PC-9 (cell line): Measurements from ENCODE around the gene HPCAL1. TPM values are rescaled to one million over a fixed set of nuclear protein-coding genes. Genes with fewer than 3 reads are reported as not detected.

Experiments used
- BruUV-seq: library from RNA; stranded (reverse); fragments of 400-500 nt; replicated peaks from 2 replicates; lab custom pipeline; 2021; lab: Mats Ljungman, UMichigan
- CTCF ChIA-PET: fragments of 300-600 bp; sonication (Branson Sonifier 250); formaldehyde crosslinking; loops from one replicate; lab custom pipeline; 2022; ENCODE audit warnings: antibody characterized with exemption; lab: Charles Lee
- POLR2A ChIA-PET: fragments of 300-600 bp; sonication (Branson Sonifier 250); formaldehyde crosslinking; loops from one replicate; lab custom pipeline; 2022; ENCODE audit warnings: antibody characterized with exemption; ENCODE audit not compliant: unreplicated experiment; lab: Charles Lee
- DNase-seq, 2 experiments: peaks; one replicate each; pipeline versions ENCODE4 v3.0.0 to v3.0.0-alpha.2; 2015 to 2022; ENCODE audit warnings: mixed read lengths in 1 of 2
- H2AFZ ChIP-seq: fragments of 200-600 bp; sonication (generic); 2 replicates; pipeline ENCODE4 v1.8.1; 2017; ENCODE audit warnings: antibody characterized with exemption
- H3F3A ChIP-seq: fragments of 200-600 bp; sonication (generic); 2 replicates; pipeline ENCODE4 v1.8.1; 2017; ENCODE audit warnings: antibody characterized with exemption, mild to moderate bottlenecking, low read depth; ENCODE audit not compliant: insufficient read depth
- H3K27ac ChIP-seq: fragments of 200-600 bp; sonication (generic); 2 replicates; pipeline ENCODE4 v1.6.1; 2016; ENCODE audit warnings: mixed run types
- H3K27me3 ChIP-seq: fragments of 200-600 bp; sonication (generic); 2 replicates; pipeline ENCODE4 v1.6.1; 2016; ENCODE audit warnings: low read depth, mixed run types; ENCODE audit not compliant: insufficient read depth
- H3K36me3 ChIP-seq: fragments of 200-600 bp; sonication (generic); 2 replicates; pipeline ENCODE4 v1.6.1; 2016; ENCODE audit warnings: low read depth, mixed run types
- H3K4me1 ChIP-seq: fragments of 200-600 bp; sonication (generic); replicated peaks from 2 replicates; pipeline ENCODE4 v1.6.1; 2016; ENCODE audit warnings: mixed run types; ENCODE audit not compliant: insufficient read depth
- H3K4me2 ChIP-seq: fragments of 200-600 bp; sonication (generic); 2 replicates; pipeline ENCODE4 v1.6.1; 2017; ENCODE audit warnings: mixed run types
- H3K4me3 ChIP-seq: fragments of 200-600 bp; sonication (generic); 2 replicates; pipeline ENCODE4 v1.6.1; 2016; ENCODE audit warnings: mixed run types
- H3K79me2 ChIP-seq: fragments of 200-600 bp; sonication (generic); 2 replicates; pipeline ENCODE4 v1.6.1; 2017; ENCODE audit warnings: low read depth, mixed run types
- H3K9me2 ChIP-seq: fragments of 200-600 bp; sonication (generic); 2 replicates; pipeline ENCODE4 v1.8.1; 2017; ENCODE audit warnings: mild to moderate bottlenecking; ENCODE audit not compliant: insufficient read depth
- H3K9me3 ChIP-seq: fragments of 200-600 bp; sonication (generic); 2 replicates; pipeline ENCODE4 v1.8.1; 2016; ENCODE audit warnings: low read depth; ENCODE audit not compliant: insufficient read depth
- H4K20me1 ChIP-seq: fragments of 200-600 bp; sonication (generic); 2 replicates; pipeline ENCODE4 v1.8.1; 2017; ENCODE audit not compliant: insufficient read depth
- EZH2 ChIP-seq: fragments of 200-600 bp; sonication (generic); IDR thresholded peaks from 2 replicates; pipeline ENCODE4 v1.8.0; 2017; ENCODE audit warnings: antibody characterized with exemption, low read depth
- intact Hi-C: fragments of 100-400 bp; cut with micrococcal nuclease; formaldehyde crosslinking; loops from one replicate; pipeline ENCODE4 v1.10.0; 2022; ENCODE audit not compliant: unreplicated experiment
- total RNA-seq: library from RNA; stranded (reverse); gene quantifications from 2 replicates; pipeline ENCODE4 v1.2.3, GENCODE V29; 2021
- TF ChIP-seq, protein P1 (sequence below): fragments of 200-600 bp; sonication (generic); conservative IDR thresholded peaks from 2 replicates; pipeline ENCODE4 v1.6.1; 2017; ENCODE audit warnings: mixed run types, antibody characterized with exemption, mild to moderate bottlenecking, moderate library complexity

The HPCAL1 gene
- total RNA-seq, 1 experiment from 2014 or later = 105 TPM

DNA sequence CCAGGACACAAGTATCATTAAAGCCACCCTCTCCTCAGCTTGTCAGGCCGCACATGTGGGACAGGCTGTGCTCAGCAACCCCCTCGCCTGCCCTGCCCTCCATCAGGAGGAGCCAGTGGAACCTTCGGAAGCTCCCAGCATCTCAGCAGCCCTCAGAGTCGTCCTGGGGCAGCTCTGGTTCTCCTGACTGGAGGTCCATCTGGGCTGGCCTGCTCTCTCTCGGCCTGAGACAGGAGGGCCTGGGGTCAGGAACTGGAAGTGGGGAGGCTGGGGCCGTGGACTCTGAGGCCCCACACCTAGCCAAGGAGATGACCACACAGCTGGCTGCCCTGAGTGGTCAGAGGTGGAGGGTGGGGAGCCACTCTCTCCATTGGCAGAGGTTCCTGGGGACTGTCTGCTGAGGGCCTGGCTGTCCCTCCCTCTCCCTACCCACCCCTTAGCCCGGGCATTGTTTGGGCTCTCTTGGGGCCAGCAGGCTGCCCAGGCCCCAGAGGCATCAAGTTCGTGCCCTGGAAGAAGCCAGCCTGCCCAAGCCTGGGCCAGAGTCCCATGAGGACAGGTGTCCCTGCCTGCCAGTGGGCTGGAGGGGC lies 122.3 kb downstream of the HPCAL1 start:
- H3K9me3 ChIP-seq = no peaks in the 10 kb centered on the region
- peaks cover 8% of the 10 kb centered on the region; the same call in 1 of the 2 replicates for H4K20me1 ChIP-seq
- no peak overlapping the region for H2AFZ ChIP-seq
- peaks cover 18% of the 10 kb centered on the region for H3K36me3 ChIP-seq
- peaks cover 21% of the 10 kb centered on the region; the same call in 1 of the 2 replicates for H3F3A ChIP-seq
- H3K4me1 ChIP-seq = no peaks in the 10 kb centered on the region
- no peak overlapping the region for H3K4me3 ChIP-seq
- no TSS peak for BruUV-seq
- H3K4me2 ChIP-seq = no peak overlapping the region
- H3K9me2 ChIP-seq = no peaks in the 10 kb centered on the region
- CTCF ChIA-PET = no interaction called here
- no peaks in the 10 kb centered on the region for H3K79me2 ChIP-seq
- no peak for DNase-seq
- no peaks in the 10 kb centered on the region for H3K27me3 ChIP-seq
- intact Hi-C loops = no loop called here
- H3K27ac ChIP-seq = no peak overlapping the region
- POLR2A ChIA-PET = no interaction called here
- TF ChIP-seq EZH2 = no peak

DNA sequence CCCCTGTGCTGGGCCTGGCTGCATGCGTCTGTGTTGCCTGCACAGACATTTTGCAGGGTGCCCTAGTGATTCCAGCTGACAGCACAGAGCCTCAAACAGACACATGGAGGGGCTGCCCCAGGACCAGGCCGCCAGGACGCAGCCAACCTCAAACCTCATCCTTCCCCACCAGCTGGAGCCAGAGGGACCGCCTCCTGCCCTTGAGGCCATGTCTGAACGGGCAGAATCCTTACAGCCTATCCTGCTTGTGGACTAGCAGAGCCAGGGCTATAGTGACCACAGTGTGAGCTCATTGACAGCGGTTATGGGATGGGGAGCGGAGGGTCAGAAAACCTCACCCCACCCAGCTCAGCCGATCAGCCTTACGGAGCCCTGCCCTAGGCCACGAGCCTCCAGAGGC lies 123.0 kb downstream of the HPCAL1 start:
- no peaks in the 10 kb centered on the region for H3K4me1 ChIP-seq
- BruUV-seq = no TSS peak
- H2AFZ ChIP-seq = no peak overlapping the region
- H4K20me1 ChIP-seq = peaks cover 8% of the 10 kb centered on the region; the same call in 1 of the 2 replicates
- H3K9me2 ChIP-seq = no peaks in the 10 kb centered on the region
- DNase-seq = no peak
- no peaks in the 10 kb centered on the region for H3K79me2 ChIP-seq
- peaks cover 18% of the 10 kb centered on the region for H3K36me3 ChIP-seq
- ChIA-PET CTCF (no interaction called here), POLR2A (no interaction called here)
- H3K9me3 ChIP-seq = no peaks in the 10 kb centered on the region
- H3K27ac ChIP-seq = no peak overlapping the region
- intact Hi-C loops = no loop called here
- no peak overlapping the region for H3K4me3 ChIP-seq
- H3K4me2 ChIP-seq = no peak overlapping the region
- no peak for TF ChIP-seq EZH2
- TF ChIP-seq, protein P1, sequence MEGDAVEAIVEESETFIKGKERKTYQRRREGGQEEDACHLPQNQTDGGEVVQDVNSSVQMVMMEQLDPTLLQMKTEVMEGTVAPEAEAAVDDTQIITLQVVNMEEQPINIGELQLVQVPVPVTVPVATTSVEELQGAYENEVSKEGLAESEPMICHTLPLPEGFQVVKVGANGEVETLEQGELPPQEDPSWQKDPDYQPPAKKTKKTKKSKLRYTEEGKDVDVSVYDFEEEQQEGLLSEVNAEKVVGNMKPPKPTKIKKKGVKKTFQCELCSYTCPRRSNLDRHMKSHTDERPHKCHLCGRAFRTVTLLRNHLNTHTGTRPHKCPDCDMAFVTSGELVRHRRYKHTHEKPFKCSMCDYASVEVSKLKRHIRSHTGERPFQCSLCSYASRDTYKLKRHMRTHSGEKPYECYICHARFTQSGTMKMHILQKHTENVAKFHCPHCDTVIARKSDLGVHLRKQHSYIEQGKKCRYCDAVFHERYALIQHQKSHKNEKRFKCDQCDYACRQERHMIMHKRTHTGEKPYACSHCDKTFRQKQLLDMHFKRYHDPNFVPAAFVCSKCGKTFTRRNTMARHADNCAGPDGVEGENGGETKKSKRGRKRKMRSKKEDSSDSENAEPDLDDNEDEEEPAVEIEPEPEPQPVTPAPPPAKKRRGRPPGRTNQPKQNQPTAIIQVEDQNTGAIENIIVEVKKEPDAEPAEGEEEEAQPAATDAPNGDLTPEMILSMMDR = no peak
- H3F3A ChIP-seq = peaks cover 25% of the 10 kb centered on the region; the same call in 1 of the 2 replicates
- H3K27me3 ChIP-seq = no peaks in the 10 kb centered on the region

DNA sequence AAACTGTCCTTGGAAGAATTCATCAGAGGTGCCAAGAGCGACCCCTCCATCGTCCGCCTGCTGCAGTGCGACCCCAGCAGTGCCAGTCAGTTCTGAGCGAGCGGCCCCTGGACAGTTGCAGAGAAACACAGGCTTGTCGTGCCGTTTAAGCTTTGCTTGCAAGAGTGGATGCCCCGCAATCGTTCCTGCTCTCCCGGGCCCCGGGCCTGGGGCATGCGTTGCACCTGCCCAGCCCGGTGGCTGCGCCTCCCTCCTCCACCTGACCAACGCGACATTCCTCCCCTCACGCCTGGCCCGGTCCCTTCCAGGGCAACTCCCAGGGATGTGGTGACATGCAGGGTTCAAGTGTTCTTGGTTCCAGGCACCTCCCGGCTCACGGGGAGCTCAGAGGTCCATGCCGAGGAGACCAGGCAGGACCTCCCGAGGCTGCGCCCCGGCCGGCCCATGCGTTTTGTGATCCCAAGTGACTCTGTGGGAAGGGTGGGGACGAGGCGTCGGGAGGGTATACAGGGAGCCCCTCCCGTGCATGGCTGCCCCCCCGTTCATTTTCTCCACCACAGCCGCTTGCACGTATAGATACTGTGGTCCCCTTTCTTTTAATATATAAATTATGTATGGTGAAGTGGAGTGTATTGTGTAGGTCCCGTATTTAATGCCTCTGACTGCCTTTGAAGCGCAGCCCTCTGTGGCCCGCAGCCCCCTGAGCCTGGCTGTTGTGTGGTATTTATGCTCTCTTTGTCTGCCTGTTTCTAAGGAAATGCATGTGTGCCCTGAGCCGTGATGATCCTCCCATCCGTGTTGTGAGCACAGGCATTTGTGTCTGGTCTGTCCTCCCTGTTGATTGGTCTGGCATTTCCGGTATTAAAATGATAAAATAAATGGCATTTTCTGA lies 124.3 kb downstream of the HPCAL1 start:
- Histone ChIP-seq H3K79me2 (no peaks in the 10 kb centered on the region), H3F3A (peaks cover 36% of the 10 kb centered on the region; the same call in 1 of the 2 replicates), H3K4me3 (no peak overlapping the region), H4K20me1 (peaks cover 8% of the 10 kb centered on the region; the same call in 1 of the 2 replicates), H3K4me2 (no peak overlapping the region), H3K27ac (no peak overlapping the region), H3K9me2 (no peaks in the 10 kb centered on the region), H3K27me3 (no peaks in the 10 kb centered on the region), H3K4me1 (no peaks in the 10 kb centered on the region), H3K36me3 (peaks cover 18% of the 10 kb centered on the region), H2AFZ (no peak overlapping the region), H3K9me3 (no peaks in the 10 kb centered on the region)
- POLR2A ChIA-PET = no interaction called here
- CTCF ChIA-PET = interaction anchor here (0.5 to 1.2 kb wide), 2 partner anchors 18 to 965 kb away, joined by 3 to 19 read pairs; no protein-coding TSS in a partner anchor
- TSS peak; percentile 50 for BruUV-seq
- no peak for DNase-seq
- intact Hi-C loops = no loop called here
- TF ChIP-seq EZH2 = no peak
- TF ChIP-seq, protein P1 = no peak
